ENCODE results near the gene SEMA5A.
"Not testable (repeated sequence)": the region's sequence is repeated elsewhere in the genome, so short reads cannot be mapped to it uniquely, and the experiment has no call there.

Gene SEMA5A

GRCh38 chr5:9439531-9440292 is 106.2 kb downstream of the SEMA5A start:
- DNase-seq (ENCODE audit: low read depth in 2 of 2) = no peak

GRCh38 chr5:9438596-9439354 is 107.1 kb downstream of the SEMA5A start:
- DNase-seq (ENCODE audit: low read depth in 2 of 2) = no peak

GRCh38 chr5:9437741-9438240 is 108.1 kb downstream of the SEMA5A start:
- DNase-seq (ENCODE audit: low read depth in 2 of 2) = no peak

GRCh38 chr5:9431496-9432258 is 114.2 kb downstream of the SEMA5A start:
- DNase-seq (ENCODE audit: low read depth in 2 of 2) = no peak

- no peak for DNase-seq (ENCODE audit: low read depth in 2 of 2)
These were observed 114.8 kb downstream of the SEMA5A start for GRCh38 chr5:9431151-9431495.

- DNase-seq (ENCODE audit: low read depth in 2 of 2) = no peak
These were observed 115.6 kb downstream of the SEMA5A start for GRCh38 chr5:9430306-9430705.

- DNase-seq (ENCODE audit: low read depth in 2 of 2) = no peak
These were observed 116.1 kb downstream of the SEMA5A start for GRCh38 chr5:9429691-9430215.

GRCh38 chr5:9428272-9428671 is 117.6 kb downstream of the SEMA5A start:
- no peak for DNase-seq (ENCODE audit: low read depth in 2 of 2)

- no peak for DNase-seq (ENCODE audit: low read depth in 2 of 2)
These were observed 120.2 kb downstream of the SEMA5A start for GRCh38 chr5:9425710-9426109.

- DNase-seq (ENCODE audit: low read depth in 2 of 2) = no peak
These were observed 122.3 kb downstream of the SEMA5A start for GRCh38 chr5:9423571-9423970.

- DNase-seq (ENCODE audit: low read depth in 2 of 2) = no peak
These were observed 124.0 kb downstream of the SEMA5A start for GRCh38 chr5:9421884-9422283.

GRCh38 chr5:9419794-9420193 is 126.1 kb downstream of the SEMA5A start:
- no peak for DNase-seq (ENCODE audit: low read depth in 2 of 2)

GRCh38 chr5:9415566-9415965 is 130.3 kb downstream of the SEMA5A start:
- DNase-seq (ENCODE audit: low read depth in 2 of 2) = no peak

GRCh38 chr5:9415091-9415490 is 130.8 kb downstream of the SEMA5A start:
- DNase-seq (ENCODE audit: low read depth in 2 of 2) = no peak

- DNase-seq (ENCODE audit: low read depth in 2 of 2) = no peak
These were observed 134.7 kb downstream of the SEMA5A start for GRCh38 chr5:9411142-9411541.

GRCh38 chr5:9409413-9409960 is 136.4 kb downstream of the SEMA5A start:
- no peak for DNase-seq (ENCODE audit: low read depth in 2 of 2)

- no peak for DNase-seq (ENCODE audit: low read depth in 2 of 2)
These were observed 136.9 kb downstream of the SEMA5A start for GRCh38 chr5:9408964-9409363.

GRCh38 chr5:9405196-9405754 is 140.6 kb downstream of the SEMA5A start:
- DNase-seq (ENCODE audit: low read depth in 2 of 2) = no peak

GRCh38 chr5:9401786-9402472 is 143.9 kb downstream of the SEMA5A start:
- DNase-seq (ENCODE audit: low read depth in 2 of 2) = no peak

- not testable (repeated sequence) for DNase-seq (ENCODE audit: low read depth in 2 of 2)
These were observed 146.1 kb downstream of the SEMA5A start for GRCh38 chr5:9399783-9400182.

- no peak for DNase-seq (ENCODE audit: low read depth in 2 of 2)
These were observed 146.8 kb downstream of the SEMA5A start for GRCh38 chr5:9399094-9399493.
